NCI-H82 treated with DMSO at 0.1 percent for 48 hours (cell line): ENCODE measurements around the gene CEACAM18.
"Not testable (repeated sequence)": the region's sequence is repeated elsewhere in the genome, so short reads cannot be mapped to it uniquely, and the experiment has no call there.

Experiments used
- DNase-seq: peaks from one replicate; lab custom pipeline; 2025; ENCODE audit not compliant: unreplicated experiment; lab: John Stamatoyannopoulos, UW

The CEACAM18 gene

DNA sequence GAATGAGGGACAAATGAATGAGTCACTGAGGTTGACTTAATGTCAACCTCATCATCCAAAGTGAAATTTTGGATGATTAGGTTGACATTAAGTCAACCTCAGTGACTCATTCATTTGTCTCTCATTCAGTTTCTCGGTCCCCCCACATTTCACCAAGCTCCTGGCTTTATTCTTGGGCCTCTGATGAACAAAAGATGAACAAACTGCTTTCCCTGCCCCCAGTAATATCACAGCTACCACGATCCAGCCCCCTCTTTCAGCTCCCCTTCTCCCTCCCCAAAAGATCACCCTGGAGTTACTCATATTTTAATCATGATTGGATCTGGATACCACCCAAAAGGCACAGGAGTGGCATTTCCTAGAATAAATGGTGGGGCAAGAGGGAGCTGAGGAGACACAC lies 10.8 kb downstream of the CEACAM18 start:
- DNase-seq = no peak

DNA sequence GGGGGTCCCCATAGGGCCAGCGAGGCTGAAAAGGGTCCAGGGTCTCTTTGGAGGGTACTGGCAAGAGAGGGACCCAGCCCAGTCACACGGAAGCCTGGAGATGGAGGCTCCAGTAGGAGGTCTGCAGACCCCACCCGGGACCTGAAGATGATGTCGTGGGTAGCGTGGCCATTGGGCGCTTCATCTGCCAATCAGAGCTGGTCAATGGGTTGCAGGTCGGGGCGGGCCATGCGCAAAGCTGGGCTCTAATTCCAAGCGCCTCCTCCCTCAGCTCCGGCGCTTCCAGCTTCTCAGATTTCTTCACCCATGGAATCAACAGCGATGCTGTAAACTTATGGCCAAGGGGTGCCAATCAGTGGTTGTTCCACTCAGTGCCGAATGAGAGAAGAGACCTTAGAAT lies 12.3 kb downstream of the CEACAM18 start:
- no peak for DNase-seq

DNA sequence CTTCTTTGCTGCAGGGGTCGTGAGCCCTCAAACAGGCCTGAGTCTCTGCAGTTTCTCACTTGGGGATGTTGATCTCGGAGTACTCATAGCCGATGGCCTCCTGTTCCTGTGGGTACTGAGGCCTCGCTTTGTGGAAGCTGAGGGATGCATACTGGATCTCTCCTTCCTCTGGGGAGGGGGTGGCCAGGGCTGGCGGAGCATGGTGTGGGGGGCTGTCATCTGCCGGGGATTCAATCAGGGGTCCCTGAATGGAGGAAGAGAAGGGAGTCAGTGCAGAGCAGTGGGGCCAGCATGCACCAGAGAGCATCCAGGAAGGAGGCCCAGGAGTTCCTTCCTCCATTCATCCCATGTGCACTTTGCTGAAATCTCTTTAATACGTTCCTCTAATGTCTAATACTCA lies 13.2 kb downstream of the CEACAM18 start:
- DNase-seq = no peak

DNA sequence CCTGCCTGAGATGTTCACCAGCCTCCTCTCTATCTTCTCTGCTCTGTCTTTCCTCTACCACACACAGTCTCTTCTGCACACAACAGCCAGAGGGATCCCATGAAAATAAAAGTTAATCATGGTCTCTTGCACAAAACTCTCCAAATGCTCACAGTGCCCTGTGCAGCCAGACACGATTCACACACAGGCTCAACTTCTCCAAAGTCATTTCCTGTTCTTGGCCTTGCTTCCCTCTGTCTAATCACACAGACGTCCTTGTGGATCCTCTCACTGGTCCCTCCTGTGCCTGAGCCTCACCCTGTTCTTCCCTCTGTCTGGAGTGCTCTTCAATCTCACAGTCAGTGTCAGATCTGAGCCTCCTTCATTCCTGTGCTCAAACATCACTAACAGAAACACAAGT lies 15.4 kb downstream of the CEACAM18 start:
- no peak for DNase-seq

DNA sequence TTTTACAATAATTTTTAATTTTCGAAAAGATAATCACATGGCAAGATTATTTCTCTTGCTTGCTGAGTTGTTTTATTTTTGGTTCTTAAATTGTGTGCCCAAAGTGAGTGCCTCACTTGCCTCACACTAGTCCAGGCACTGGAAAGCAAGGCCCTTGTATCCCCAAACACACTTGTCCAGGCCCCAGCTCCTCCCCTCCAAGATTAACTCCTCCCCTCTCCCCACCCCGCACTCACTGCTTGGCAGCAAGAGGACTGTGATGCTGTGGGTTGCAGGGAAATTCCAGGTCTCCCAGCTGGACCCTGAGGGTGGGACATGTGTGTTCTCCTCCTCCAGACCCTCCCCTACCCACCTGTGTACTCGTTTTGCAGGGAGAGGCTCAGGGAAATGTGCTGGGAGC lies 19.3 kb downstream of the CEACAM18 start:
- DNase-seq = no peak

DNA sequence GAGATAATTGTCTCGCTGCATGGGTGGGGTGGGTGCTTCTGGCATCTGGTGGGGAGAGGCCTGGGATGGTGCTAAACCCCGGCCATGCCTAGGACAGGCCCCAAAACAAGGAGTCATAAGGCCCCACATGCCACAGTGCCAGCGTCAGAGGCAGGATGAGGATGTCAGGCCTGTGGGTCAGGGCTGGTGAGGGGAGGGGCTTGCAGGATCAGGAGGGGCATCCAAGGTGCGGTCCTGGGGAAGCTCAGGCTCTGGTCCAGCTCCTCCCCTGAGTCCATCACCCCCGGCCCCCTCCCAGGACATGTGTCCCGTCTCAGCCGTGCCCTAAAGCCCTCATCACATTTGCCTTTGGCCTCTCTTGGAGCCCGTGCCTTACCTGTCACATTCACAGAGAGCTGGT lies 22.6 kb downstream of the CEACAM18 start:
- DNase-seq = not testable (repeated sequence)

DNA sequence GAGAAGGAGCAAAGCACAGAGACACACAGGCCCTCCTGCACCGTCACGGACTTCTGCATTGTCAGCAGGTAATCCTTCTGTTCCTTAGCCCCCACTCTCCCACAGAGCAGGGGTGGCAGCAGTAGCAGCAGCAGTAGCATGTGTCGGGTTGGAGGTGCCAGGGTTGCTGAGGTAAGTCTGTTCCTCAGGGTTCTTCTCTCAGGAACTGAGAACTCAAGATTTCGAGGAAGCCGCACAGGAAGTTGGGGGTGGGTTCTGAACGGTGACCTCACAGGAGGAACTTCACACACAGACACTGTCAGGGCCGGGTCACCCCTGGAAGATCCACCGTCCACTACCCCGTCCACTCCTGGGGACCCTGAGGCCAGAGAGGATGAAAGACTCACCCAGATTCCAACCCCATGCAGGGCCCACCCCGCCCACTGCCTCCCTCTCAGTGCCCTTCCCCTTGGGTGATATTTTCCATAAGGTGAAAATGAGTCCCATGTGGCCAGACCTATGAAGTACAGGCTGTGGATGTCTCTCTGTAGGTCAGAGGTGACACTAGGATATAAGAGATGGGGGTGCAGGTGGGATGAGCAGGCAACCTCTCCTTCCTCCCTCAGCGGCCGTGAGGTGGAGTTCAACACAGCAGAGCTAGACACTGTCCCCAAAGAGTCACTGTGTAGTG lies 23.4 kb downstream of the CEACAM18 start, which contains the start of gene SIGLEC12:
Gene SIGLEC12, minus strand, starts transcription at position 207 of the 670 bp plus-strand sequence. Its CDS starts 67 bp downstream, at position 140.
- DNase-seq = no peak

DNA sequence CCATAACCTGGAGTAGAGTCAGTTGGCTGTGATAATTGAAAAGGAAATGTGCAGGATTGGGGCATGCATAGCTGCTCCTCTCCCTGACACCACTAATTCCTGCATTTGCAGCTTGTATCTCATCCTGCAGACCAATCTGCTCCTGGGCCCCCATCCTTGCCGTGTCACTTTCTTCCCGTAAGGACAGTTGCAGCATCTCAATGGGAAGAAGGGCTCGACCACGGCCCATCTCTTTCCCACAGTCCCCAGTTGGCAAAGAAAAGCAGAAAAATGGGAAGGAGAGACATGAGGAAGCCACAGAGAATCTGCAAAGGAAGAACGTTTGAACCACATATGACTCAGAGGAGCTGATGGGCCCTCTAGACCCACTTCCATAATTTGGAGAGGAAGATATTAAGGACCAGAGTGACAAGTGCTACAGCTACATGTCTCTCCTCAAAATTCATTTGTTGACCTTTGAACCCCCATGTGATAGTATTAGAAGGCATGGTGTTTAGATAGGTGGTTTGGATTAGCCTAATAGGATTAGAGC lies 25.0 kb downstream of the CEACAM18 start:
- DNase-seq = no peak

DNA sequence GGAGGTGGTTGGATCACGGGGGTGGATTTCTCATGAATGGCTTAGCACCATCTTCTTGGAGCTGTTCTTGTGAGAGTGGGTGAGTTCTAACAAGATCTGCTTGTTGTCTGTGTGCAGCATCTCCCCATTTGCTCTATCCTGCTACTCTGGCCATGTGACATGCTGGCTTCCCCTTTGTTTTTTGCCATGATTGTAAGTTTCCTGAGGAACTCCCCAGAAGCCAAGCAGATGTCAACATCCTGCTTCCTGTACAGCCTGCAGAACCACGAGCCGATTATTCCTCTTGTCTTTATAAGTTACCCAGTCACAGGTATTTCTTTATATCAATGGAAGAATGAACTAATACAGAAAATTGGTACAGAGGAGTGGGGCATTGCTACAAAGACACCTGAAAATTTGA lies 25.6 kb downstream of the CEACAM18 start:
- DNase-seq = no peak

DNA sequence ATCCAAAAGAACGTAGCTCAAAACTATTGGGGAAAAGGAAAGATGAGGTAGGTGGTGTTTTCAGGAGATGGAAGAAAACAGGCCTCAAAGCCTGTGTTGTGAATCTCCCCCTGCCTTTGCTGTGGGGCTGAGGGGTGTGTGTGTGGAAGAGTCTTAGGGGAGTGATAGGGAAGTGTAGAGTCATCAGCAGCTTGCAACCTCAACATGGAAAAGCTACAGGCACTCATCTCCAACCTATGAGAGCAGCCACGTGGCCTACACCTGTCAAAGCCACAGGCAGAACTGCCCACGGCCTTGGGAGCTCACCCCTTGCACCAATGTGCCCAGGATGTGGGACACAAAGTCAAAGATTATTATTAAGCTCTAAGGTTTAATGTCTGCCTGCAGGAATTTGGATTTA lies 27.6 kb downstream of the CEACAM18 start:
- DNase-seq = no peak

DNA sequence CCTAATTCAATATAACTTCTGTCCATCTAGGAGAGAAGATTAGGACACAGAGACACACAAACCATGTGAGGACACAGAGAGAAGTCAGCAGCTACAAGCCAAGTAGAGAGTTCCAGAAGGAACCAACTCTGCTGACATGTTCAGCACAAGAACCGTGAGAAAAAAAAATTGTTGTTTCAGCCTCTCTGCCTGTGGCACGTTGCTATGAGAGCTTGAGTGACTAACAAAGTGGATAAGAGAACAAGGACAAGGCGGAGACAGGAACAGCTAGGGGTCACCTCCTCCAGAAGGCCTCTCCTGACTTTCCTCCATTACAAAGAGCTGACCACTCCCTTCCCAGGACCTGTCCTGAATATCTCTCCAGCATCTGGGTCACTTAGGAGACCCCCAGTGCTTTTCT lies 28.9 kb downstream of the CEACAM18 start:
- DNase-seq = no peak

DNA sequence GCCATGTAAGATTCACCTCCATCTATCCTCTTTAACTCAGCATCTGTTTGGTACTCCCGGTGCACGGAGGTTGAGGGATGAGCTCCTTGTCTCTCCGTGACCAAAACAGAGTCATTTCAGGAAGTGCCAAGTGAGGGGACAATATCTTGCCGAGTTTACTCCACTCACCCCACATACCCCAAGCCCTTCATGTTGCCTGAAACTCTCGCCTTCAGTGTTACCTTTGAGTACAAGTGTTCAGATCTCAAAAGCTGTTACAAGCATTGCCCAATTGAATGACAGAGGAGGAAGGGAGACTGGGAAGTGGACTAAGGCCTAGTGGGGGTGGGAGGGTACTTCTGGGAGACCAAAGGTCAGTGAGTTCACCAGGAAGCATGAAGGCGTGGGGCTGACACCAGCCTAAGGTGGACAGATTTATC lies 29.3 kb downstream of the CEACAM18 start:
- no peak for DNase-seq

DNA sequence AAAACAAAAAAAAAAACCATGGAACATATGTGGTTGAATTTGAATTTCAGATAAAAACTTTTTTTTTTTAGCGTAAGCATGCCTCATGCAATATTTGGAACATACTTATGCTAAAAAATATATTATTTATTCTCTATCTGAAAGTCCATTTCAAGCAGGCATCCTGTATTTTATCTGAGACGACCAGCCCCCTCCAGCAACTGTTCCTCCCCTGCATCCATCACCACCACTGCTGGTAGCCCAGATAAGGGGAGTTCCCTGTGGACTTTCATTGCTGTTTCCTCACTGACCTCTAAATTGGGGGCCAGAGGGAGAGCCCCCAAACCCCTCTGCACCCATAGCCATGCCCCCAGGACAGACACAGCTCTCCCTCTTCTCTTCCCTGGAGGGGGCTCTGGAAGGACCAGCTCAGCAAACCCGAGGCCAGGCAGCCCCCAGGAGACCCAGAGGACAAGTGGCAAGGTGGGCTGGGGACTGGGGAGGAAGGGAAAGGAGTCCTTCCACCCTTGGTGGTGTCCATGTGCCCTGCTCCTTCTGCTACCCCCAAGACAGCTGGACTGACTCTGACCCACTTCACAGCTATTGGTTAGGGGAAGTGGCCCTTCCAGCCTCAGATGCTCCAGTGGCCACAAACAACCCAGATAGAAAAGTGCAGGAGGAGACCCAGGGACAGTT lies 29.9 kb downstream of the CEACAM18 start:
- DNase-seq = no peak

DNA sequence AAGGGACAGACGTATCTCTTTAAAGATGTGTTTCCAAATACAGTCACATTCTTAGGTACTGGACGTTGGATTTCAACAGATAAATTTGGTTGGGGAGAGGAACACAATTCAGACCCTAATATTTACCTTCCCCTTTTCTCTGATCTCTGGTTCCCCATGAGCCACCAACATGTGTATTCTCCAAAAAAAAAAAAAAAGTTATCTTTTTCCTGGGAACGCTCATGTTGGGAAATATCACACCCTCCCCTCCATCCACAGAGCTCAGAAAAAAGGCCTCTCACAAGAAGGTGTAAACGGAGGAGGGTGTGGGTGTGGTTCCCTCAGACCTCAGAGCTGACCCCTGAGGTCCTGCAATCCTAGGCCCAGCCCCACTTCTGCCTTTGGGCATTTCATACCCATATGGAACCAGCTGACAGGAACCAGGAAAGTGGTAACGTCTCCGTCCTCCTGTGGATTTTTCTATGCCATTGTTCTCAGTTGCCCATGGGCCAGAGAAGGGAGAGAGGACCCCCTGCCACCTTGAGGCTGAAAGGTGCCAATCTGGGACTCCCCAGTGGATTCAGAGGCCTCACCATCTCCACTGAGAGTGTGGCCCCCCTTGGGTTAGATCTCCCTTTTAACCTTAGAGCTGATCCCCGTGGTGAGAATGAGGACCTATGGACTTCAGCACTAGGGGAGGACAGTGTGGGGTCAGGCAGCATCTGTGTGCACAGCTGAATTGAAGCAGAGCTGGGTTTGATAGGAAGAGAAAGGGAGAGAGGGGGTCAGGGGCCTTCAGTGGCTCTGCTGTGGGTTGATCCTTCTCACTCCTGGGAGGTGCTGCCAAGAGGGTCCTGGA lies 31.7 kb downstream of the CEACAM18 start:
- DNase-seq = no peak

DNA sequence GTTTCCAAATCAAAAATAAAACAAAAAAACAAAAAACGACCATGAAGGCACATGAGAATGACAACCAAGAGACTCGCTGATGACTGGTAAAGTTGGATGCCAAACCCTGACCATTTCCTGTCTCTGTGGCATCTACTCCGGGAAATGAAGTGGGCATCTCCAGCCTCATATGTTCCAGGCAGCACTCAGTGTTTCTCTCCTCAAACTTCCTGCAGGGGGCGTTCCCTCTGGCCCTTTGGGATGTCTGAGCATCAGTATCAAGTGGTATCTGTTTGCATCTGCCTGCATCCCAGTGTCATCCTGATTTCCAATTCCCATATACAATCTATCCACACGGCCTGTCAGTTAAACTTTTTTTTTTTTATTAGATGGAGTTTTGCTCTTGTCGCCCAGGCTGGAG lies 33.0 kb downstream of the CEACAM18 start:
- DNase-seq = no peak

DNA sequence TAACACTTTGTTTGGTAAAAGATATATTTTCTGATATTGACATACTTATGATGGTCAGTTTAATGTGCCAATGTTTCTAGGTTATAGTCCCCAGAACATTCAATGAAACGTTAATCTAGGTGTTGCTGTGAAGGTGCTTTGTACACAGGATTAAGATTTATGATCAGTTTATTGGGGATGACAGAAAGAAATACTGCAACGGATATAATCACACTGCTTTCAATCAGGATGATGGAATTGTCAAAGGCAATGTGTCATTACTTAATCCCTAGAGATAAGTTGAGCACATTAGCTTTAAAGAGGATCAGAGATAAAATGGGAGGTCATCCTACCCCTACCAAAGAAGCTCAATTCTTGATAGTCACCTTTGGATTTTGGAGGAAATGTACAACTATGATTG lies 35.6 kb downstream of the CEACAM18 start:
- DNase-seq = peak; percentile 29

DNA sequence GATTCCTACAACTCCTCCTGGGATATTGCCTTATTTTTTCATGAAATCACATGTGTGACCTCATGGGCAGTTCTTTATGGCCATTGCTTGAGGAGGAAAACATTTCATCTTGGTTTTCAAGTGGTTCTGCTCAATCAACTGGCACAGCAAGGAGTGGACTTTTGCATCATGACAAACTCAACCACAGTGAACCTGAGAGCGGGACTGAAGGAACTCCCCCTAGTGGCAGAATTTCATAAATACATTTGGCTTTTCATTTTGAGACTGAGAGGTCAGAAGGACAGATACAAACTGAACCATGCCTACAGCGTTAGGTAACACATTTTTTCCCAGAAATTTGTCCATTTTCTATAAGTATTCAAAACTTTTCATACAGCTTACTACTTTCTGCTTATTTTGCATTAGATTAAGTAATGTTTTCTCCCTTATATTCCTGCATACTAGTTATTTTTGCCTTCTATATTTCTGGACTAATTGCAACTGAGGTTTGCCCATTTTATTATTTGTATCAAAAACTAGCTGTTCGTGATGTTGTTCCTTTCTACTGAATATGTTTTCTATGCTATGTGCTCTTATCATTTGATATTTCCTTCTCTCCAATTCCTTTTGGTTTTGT lies 36.6 kb downstream of the CEACAM18 start:
- DNase-seq = peak; percentile 36

DNA sequence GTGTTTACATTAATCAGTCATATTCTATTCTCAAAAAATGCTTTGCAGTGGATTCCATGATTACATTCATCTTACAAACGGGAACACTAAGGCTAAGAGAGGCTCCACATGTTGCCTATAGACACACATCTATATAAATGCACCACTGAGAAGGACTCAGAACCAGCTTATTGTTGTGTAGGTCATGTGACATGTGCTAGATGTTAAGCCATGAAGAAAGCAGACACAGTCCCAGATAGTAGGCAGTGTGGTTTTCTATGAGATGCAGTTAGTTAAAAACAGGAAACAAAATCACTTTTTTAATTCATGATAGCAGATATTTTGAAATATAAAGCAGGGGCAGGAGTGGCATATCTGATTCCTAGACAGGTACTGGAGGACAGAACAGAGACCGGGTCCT lies 42.4 kb downstream of the CEACAM18 start:
- DNase-seq = no peak

DNA sequence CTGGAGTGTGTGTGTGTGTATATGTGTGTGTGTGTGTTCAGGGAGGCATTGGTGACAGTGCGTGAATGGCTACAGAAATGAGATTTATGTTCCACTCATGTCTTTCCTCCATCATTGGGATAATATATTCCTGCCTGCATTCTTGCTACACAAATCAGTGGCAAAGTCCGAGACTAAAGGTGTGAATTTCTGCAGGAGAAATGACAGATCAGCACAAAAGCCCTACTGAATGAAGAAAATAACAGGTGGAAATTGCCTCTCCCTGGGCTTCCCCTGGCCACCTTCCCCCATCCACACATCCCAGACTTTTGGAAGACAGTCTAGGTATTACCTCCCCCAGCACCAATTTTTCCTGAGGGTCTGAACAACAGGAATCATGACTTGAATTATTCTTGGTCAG lies 43.0 kb downstream of the CEACAM18 start:
- DNase-seq = no peak

DNA sequence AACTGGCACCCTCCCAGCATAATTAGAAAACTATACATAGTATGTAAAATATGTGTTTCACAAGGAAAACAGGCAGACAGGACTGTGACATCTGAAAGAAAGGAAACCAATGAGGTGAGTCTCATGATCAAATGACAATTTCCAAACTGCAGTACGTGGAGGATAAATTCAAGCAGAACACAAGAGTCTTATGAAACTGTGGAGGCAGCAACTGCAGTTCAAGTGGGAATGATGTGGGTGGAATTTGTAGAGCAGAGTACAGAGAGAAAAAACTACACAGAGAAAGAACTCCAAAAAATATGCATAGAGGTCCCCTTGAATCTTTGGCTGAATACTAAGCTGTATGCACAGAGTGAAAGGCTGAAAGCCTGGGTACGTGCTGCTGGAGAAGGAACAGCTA lies 43.4 kb downstream of the CEACAM18 start:
- DNase-seq = no peak

DNA sequence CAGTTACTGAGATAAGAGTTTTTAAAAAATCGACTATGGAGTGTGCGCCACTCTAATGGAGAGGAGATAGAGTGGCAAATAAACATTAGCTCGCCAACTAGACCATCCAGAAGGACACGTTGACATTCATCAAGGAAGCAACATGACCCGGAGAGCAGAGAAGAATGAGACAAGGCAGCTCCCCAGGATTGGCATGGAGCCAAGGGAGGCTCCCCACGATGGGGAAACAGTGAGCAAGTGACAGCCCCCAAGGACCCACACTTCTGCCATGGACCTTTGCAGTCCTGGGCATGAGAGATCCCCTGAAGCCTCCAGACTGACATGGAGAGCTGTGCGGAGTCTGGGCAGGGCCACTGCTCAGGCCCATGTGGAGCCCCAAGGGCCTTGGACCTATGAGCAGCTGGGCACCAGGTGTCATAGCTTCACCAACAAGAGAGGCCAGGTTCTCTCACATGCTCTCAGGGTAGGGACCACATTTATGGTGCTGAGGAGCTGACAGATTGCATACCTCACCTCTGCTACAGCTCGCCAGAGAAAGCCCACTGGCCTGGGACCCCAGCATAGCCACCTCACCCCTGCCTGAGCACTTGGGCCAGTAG lies 46.4 kb downstream of the CEACAM18 start:
- DNase-seq = no peak
